Measurements from ENCODE around the gene PEX7. TPM values are rescaled to one million over a fixed set of nuclear protein-coding genes. Genes with fewer than 3 reads are reported as not detected.
"Not testable (repeated sequence)": the region's sequence is repeated elsewhere in the genome, so short reads cannot be mapped to it uniquely, and the experiment has no call there.

The PEX7 gene
- total RNA-seq, 2 donors from 2014 or later, result 3.4 to 5.7 TPM

- H3K27ac Mint-ChIP-seq, result no peak overlapping the region
- no peak overlapping the region for H3K4me3 Mint-ChIP-seq
- H3K36me3 Mint-ChIP-seq (ENCODE audit: low read depth), result no peaks in the 10 kb centered on the region
- peaks cover 4% of the 10 kb centered on the region for H3K27me3 Mint-ChIP-seq
- H3K9me3 Mint-ChIP-seq, result no peaks in the 10 kb centered on the region
- no peak for ATAC-seq (replicated peaks)
- H3K4me1 Mint-ChIP-seq, result no peaks in the 10 kb centered on the region
Measured at GRCh38 chr6:136801581-136801980, 20.8 kb upstream of the PEX7 start.

DNA sequence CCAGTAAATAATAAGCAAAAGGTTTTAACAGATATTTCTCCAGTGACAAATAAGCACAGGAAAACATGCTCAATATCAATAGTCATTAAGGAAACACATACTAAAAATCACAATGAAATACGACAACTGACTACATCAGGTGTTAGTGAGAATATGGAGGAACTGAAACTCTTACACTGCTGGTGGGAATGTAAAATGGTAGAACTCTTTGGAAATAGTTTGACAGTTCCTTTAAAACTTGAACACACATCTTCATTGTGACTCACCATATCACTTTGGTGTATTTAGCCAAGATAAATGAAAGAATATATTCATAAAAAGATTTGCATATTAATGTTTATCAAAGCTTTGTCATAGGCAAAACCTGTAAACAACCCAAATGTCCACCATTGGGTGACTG is 18.8 kb upstream of the PEX7 start:
- peaks cover 4% of the 10 kb centered on the region for H3K27me3 Mint-ChIP-seq
- no peak overlapping the region for H3K27ac Mint-ChIP-seq
- no peak for ATAC-seq (replicated peaks)
- H3K36me3 Mint-ChIP-seq (ENCODE audit: low read depth), result no peaks in the 10 kb centered on the region
- no peak overlapping the region for H3K4me3 Mint-ChIP-seq
- H3K4me1 Mint-ChIP-seq, result no peaks in the 10 kb centered on the region
- no peaks in the 10 kb centered on the region for H3K9me3 Mint-ChIP-seq

DNA sequence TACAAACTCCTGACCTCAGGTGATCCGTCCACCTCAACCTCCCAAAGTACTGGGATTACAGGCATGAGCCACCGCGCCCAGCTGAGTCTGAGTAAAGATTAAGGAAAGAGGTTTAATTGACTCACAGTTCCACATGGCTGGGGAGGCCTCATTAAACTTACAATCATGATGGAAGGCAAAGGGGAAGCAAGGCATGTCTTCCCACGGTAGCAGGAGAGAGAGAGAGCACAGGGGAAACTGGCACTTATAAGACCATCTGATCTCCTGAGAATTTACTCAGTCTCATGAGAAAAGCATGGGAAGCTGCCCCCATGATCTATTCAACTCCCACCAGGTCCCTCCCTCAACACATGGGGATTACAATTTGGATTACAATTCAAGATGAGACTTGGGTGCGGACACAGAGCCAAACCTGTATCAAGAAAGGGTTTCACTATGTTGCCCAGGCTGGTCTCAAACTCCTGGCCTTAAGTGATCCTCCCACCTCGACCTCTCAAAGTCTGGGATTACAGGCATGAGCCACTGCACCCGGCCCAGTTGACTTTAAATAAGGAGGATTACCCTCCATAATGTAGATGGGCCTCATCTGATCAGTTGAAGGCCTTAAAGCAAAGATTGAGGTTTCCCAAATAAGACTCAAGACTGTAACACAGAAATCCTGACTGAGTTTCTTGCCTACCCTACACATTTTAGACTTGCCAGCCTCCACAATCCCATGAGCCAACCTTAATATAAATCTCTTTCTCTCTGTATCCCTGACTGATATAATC is 13.1 kb upstream of the PEX7 start:
- no peak overlapping the region for H3K4me3 Mint-ChIP-seq
- no peaks in the 10 kb centered on the region for H3K9me3 Mint-ChIP-seq
- H3K27me3 Mint-ChIP-seq, result no peaks in the 10 kb centered on the region
- no peaks in the 10 kb centered on the region for H3K36me3 Mint-ChIP-seq (ENCODE audit: low read depth)
- H3K27ac Mint-ChIP-seq, result no peak overlapping the region
- no peaks in the 10 kb centered on the region for H3K4me1 Mint-ChIP-seq
- no peak for ATAC-seq (replicated peaks)

DNA sequence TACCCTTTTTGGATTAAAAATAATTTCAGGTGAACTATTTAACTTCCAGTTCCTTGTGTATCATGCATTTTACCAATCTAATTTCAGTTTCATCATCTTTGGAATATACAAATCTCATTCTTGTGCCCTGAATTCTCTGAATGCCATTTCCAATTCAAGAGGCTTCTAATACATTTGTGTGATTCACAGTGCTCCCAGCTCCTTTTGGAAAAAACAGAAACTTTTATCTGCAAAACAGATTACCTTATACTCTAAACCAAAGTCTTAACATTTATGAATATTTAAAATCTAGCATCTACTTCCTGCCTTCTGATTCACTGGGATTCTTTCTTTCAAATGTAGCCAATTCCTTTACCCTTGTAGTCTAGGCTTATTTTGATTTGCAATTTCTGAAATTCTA is 11.1 kb upstream of the PEX7 start:
- ATAC-seq (replicated peaks), result no peak

DNA sequence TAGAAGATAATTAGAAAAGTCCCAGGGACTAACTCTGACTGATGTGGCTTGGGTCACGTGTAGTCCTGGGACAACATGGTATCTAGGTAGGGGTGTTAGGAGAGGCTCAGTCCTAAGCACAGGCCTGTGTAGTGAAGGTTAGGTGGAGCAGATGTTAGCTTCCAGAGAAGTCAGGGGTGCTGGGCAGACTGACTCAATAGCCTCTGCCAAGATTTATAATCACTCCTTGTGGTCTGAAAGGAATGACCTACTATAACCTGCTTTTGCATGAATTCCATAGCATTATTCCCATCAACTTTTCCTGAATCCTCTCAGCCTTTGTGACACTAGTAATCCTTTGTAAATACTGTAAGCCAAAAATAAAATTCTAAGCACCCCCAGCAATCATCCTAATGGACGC is 10.2 kb upstream of the PEX7 start:
- Mint-ChIP-seq H3K9me3 (no peaks in the 10 kb centered on the region), H3K27me3 (no peaks in the 10 kb centered on the region), H3K27ac (no peak overlapping the region), H3K36me3 (ENCODE audit: low read depth) (no peaks in the 10 kb centered on the region), H3K4me3 (no peak overlapping the region), H3K4me1 (no peaks in the 10 kb centered on the region)
- ATAC-seq (replicated peaks), result no peak

More for the DNA sequence above, 11.1 kb upstream of the PEX7 start:
- no peaks in the 10 kb centered on the region for H3K9me3 Mint-ChIP-seq
- H3K4me3 Mint-ChIP-seq, result no peak overlapping the region
- H3K4me1 Mint-ChIP-seq, result no peaks in the 10 kb centered on the region
- no peak overlapping the region for H3K27ac Mint-ChIP-seq
- no peaks in the 10 kb centered on the region for H3K27me3 Mint-ChIP-seq
- no peaks in the 10 kb centered on the region for H3K36me3 Mint-ChIP-seq (ENCODE audit: low read depth)

DNA sequence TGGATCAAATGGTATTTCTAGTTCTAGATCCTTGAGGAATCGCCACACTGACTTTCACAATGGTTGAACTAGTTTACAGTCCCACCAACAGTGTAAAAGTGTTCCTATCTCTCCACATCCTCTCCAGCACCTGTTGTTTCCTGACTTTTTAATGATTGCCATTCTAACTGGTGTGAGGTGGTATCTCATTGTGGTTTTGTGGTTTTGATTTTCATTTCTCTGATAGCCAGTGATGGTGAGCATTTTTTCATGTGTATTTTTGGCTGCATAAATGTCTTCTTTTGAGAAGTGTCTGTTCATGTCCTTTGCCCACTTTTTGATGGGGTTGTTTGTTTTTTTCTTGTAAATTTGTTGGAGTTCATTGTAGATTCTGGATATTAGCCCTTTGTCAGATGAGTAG is 6.8 kb upstream of the PEX7 start:
- H3K36me3 Mint-ChIP-seq (ENCODE audit: low read depth); H3K4me1 Mint-ChIP-seq; ATAC-seq (replicated peaks); H3K9me3 Mint-ChIP-seq; H3K27ac Mint-ChIP-seq; H3K27me3 Mint-ChIP-seq; H3K4me3 Mint-ChIP-seq: not testable (repeated sequence)

DNA sequence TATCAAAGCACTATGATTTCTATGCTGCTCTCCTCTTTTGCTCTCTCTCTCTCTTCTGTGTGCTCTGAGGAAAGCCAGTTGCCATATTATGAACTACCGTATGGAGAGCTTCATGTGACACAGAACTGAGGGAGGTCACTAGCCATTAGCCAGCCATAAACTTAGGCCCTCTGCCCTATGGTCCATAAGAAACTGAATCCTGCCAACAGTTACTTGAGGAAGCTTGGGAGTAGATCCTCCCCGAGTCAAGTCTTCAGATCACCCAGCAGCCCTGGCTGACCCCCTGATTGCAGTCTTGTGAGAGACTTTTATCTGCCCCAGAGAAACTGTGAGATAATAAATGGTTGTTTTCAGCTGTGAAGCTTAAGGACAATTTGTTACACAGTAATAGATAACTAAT is 5.7 kb upstream of the PEX7 start:
- no peak overlapping the region for H3K27ac Mint-ChIP-seq
- ATAC-seq (replicated peaks), result no peak
- peaks cover 5% of the 10 kb centered on the region for H3K4me1 Mint-ChIP-seq
- H3K4me3 Mint-ChIP-seq, result no peak overlapping the region
- H3K27me3 Mint-ChIP-seq, result no peaks in the 10 kb centered on the region
- no peaks in the 10 kb centered on the region for H3K36me3 Mint-ChIP-seq (ENCODE audit: low read depth)
- no peaks in the 10 kb centered on the region for H3K9me3 Mint-ChIP-seq

GRCh38 chr6:136820561-136820960 is 1.8 kb upstream of the PEX7 start:
- peaks cover 5% of the 10 kb centered on the region for H3K4me1 Mint-ChIP-seq
- H3K36me3 Mint-ChIP-seq (ENCODE audit: low read depth), result peaks cover 4% of the 10 kb centered on the region
- ATAC-seq (replicated peaks), result no peak
- H3K9me3 Mint-ChIP-seq, result no peaks in the 10 kb centered on the region
- H3K27ac Mint-ChIP-seq, result no peak overlapping the region
- H3K4me3 Mint-ChIP-seq, result no peak overlapping the region
- H3K27me3 Mint-ChIP-seq, result no peaks in the 10 kb centered on the region

- peaks cover 5% of the 10 kb centered on the region for H3K4me1 Mint-ChIP-seq
- H3K27ac Mint-ChIP-seq, result peak overlapping the region; percentile 96
- peak; percentile 15 for ATAC-seq (replicated peaks)
- peaks cover 16% of the 10 kb centered on the region for H3K36me3 Mint-ChIP-seq (ENCODE audit: low read depth)
- no peaks in the 10 kb centered on the region for H3K27me3 Mint-ChIP-seq
- H3K4me3 Mint-ChIP-seq, result peak overlapping the region; percentile 92
- no peaks in the 10 kb centered on the region for H3K9me3 Mint-ChIP-seq
Measured at GRCh38 chr6:136822046-136822375, 381 bp upstream of the PEX7 start.

GRCh38 chr6:136823128-136823660 is 802 bp downstream of the PEX7 start:
- Mint-ChIP-seq H3K9me3 (no peaks in the 10 kb centered on the region), H3K27ac (peak overlapping the region; percentile 96), H3K27me3 (no peaks in the 10 kb centered on the region), H3K36me3 (ENCODE audit: low read depth) (peaks cover 26% of the 10 kb centered on the region), H3K4me3 (peak overlapping the region; percentile 92), H3K4me1 (peaks cover 5% of the 10 kb centered on the region)
- ATAC-seq (replicated peaks), result no peak

DNA sequence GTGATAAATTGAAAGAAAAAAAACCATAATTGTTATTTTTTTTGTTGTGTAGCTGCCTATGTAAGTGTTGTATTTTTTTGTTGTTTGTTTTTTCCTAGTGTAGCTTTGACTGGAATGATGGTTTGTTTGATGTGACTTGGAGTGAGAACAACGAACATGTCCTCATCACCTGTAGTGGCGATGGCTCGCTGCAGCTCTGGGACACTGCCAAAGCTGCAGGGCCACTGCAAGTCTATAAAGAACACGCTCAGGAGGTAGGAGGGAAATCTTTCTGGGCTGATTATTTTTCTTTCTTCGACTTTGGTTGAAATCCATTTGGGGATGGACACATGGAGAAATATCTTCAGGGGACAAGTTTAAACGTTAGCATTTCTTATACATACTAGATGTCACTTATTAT is 3.8 kb downstream of the PEX7 start:
- H3K4me3 Mint-ChIP-seq, result no peak overlapping the region
- no peaks in the 10 kb centered on the region for H3K27me3 Mint-ChIP-seq
- no peaks in the 10 kb centered on the region for H3K9me3 Mint-ChIP-seq
- H3K36me3 Mint-ChIP-seq (ENCODE audit: low read depth), result peaks cover 54% of the 10 kb centered on the region
- no peak overlapping the region for H3K27ac Mint-ChIP-seq
- peaks cover 3% of the 10 kb centered on the region for H3K4me1 Mint-ChIP-seq
- ATAC-seq (replicated peaks), result no peak

DNA sequence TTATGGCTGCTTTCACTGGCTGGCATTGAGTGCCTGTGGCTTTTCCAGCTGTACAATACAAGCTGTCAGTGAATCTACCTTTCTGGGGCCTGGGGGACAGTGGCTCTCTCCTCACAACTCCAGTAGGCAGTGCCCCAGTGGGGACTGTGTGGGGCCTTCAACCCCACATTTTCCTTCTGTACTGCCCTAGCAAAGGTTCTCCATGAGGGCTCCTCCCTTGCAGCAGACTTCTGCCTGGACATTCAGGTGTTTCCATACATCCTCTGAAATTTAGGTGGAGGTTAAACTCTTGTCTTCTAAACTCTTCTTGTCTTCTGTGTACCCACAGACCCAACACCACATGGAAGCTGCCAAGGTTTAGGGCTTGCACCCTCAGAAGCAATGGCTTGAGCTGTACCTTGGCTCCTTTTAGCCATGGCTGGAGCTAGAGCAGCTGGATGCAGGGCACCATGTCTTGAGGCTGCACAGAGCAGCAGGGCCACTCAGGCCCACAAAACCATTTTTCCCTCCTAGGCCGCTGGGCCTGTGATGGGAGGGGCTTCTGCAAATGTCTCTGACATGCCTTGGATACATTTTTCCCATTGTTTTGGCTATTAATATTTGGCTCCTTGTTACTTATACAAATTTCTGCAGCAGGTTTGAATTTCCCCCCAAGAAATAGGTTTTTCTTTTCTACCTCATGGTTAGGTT is 9.6 kb downstream of the PEX7 start:
- Mint-ChIP-seq H3K9me3 (no peaks in the 10 kb centered on the region), H3K27me3 (no peaks in the 10 kb centered on the region), H3K4me3 (no peak overlapping the region), H3K36me3 (ENCODE audit: low read depth) (peaks cover 57% of the 10 kb centered on the region), H3K4me1 (no peaks in the 10 kb centered on the region), H3K27ac (no peak overlapping the region)
- ATAC-seq (replicated peaks), result no peak

DNA sequence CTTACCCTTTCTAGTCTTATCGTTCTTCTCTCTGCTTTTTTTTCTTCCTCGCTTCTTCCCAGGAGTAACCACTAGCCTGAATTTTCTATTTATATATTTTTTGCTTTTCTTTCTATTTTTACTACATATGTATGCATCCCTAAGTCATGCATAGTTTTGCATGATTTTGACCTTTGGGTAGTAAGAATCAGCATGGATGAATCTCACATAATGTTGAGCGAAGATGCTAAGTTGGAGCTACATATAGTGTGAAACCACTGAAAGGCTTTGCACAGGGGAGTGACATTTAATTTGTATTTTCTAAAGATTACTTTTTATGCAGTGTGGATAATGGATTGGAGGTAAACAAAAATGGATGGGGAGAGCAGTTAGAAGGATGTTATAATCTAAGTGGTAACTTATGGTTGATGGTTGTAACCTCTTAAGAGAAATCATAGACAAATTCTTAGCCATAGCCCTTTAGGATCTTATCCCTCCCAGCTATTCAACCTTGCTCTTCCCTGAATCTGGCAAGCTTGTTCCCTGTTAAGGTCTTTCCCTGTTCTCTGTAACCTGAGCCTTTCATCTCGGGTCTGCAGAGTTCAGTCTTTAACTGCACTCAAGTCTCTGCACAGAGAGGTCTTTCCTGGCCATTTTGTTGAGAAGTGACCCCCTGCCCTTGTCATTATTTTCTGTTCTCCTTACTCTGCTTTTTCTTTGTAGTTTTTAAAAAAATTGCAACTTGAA is 18.0 kb downstream of the PEX7 start:
- Mint-ChIP-seq H3K4me3 (no peak overlapping the region), H3K9me3 (no peaks in the 10 kb centered on the region), H3K4me1 (no peaks in the 10 kb centered on the region), H3K27me3 (no peaks in the 10 kb centered on the region), H3K27ac (no peak overlapping the region), H3K36me3 (ENCODE audit: low read depth) (no peaks in the 10 kb centered on the region)
- no peak for ATAC-seq (replicated peaks)

GRCh38 chr6:136843210-136843609 is 20.8 kb downstream of the PEX7 start:
- Mint-ChIP-seq H3K27me3 (no peaks in the 10 kb centered on the region), H3K9me3 (no peaks in the 10 kb centered on the region), H3K27ac (no peak overlapping the region), H3K36me3 (ENCODE audit: low read depth) (peaks cover 7% of the 10 kb centered on the region), H3K4me1 (no peaks in the 10 kb centered on the region), H3K4me3 (no peak overlapping the region)
- ATAC-seq (replicated peaks), result no peak

DNA sequence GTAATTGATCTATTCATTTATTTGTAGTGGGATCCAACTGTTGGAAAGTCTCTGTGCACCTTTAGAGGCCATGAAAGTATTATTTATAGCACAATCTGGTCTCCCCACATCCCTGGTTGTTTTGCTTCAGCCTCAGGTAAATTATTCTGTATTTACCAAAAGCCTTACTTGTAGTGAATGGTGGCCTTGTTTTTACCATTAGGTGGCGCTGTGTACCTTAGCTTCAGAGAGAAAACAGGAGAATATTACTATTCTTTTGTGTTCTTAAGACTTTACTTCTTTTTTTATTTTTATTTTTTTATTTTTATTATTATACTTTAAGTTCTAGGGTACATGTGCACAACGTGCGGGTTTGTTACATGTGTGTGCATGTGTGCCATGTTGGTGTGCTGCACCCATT is 23.7 kb downstream of the PEX7 start:
- Mint-ChIP-seq H3K36me3 (ENCODE audit: low read depth) (peaks cover 32% of the 10 kb centered on the region), H3K9me3 (no peaks in the 10 kb centered on the region), H3K27me3 (no peaks in the 10 kb centered on the region), H3K4me1 (no peaks in the 10 kb centered on the region), H3K4me3 (no peak overlapping the region), H3K27ac (no peak overlapping the region)
- no peak for ATAC-seq (replicated peaks)

Measured in activated T-helper 17 cell treated with anti-CD3 and anti-CD28 coated beads, Interleukin-2, amount 50 U/mL, for 72 hours (primary cell).